ENCODE data around the gene FKBP1A. TPM values are rescaled to one million over a fixed set of nuclear protein-coding genes. Genes with fewer than 3 reads are reported as not detected.

The FKBP1A gene
- total RNA-seq, 1 donor from 2014 or later: 124 TPM

GRCh38 chr20:1364106-1364505 is 28.7 kb downstream of the FKBP1A start:
- Histone ChIP-seq H3K27ac (replicated peaks) (no peak overlapping the region), H3K36me3 (peaks cover 36% of the 10 kb centered on the region), H3K4me3 (no peak overlapping the region), H3K4me1 (peaks cover 9% of the 10 kb centered on the region), H3K9me3 (replicated peaks) (no peaks in the 10 kb centered on the region), H3K27me3 (ENCODE audit: low read depth) (no peaks in the 10 kb centered on the region)
- intact Hi-C loops (cut with micrococcal nuclease): no loop called here
- no peak for TF ChIP-seq CTCF (IDR thresholded peaks at IDR 0.05; ENCODE audit: borderline replicate concordance)
- no peak for DNase-seq

GRCh38 chr20:1363522-1363921 is 29.3 kb downstream of the FKBP1A start:
- Histone ChIP-seq H3K27ac (replicated peaks) (no peak overlapping the region), H3K27me3 (ENCODE audit: low read depth) (no peaks in the 10 kb centered on the region), H3K4me1 (peaks cover 6% of the 10 kb centered on the region), H3K9me3 (replicated peaks) (no peaks in the 10 kb centered on the region), H3K4me3 (no peak overlapping the region), H3K36me3 (peaks cover 35% of the 10 kb centered on the region)
- DNase-seq: no peak
- TF ChIP-seq CTCF (IDR thresholded peaks at IDR 0.05; ENCODE audit: borderline replicate concordance): no peak
- intact Hi-C loops (cut with micrococcal nuclease): no loop called here

GRCh38 chr20:1362484-1362883 is 30.4 kb downstream of the FKBP1A start:
- no peak for DNase-seq
- H3K4me1 ChIP-seq: peaks cover 6% of the 10 kb centered on the region
- no peaks in the 10 kb centered on the region for H3K9me3 ChIP-seq (replicated peaks)
- intact Hi-C loops (cut with micrococcal nuclease): no loop called here
- peaks cover 31% of the 10 kb centered on the region for H3K36me3 ChIP-seq
- H3K4me3 ChIP-seq: no peak overlapping the region
- no peak overlapping the region for H3K27ac ChIP-seq (replicated peaks)
- no peak for TF ChIP-seq CTCF (IDR thresholded peaks at IDR 0.05; ENCODE audit: borderline replicate concordance)
- H3K27me3 ChIP-seq (ENCODE audit: low read depth): no peaks in the 10 kb centered on the region

GRCh38 chr20:1360094-1360846 is 32.6 kb downstream of the FKBP1A start:
- Histone ChIP-seq H3K36me3 (peaks cover 39% of the 10 kb centered on the region), H3K9me3 (replicated peaks) (no peaks in the 10 kb centered on the region), H3K27ac (replicated peaks) (no peak overlapping the region), H3K4me1 (peaks cover 6% of the 10 kb centered on the region), H3K27me3 (ENCODE audit: low read depth) (no peaks in the 10 kb centered on the region), H3K4me3 (no peak overlapping the region)
- TF ChIP-seq CTCF (IDR thresholded peaks at IDR 0.05; ENCODE audit: borderline replicate concordance): no peak
- DNase-seq: no peak
- intact Hi-C loops (cut with micrococcal nuclease): no loop called here

- no peak for TF ChIP-seq CTCF (IDR thresholded peaks at IDR 0.05; ENCODE audit: borderline replicate concordance)
- intact Hi-C loops (cut with micrococcal nuclease): no loop called here
Measured at GRCh38 chr20:1357921-1358671, 34.8 kb downstream of the FKBP1A start.

More at GRCh38 chr20:1357921-1358671, 34.8 kb downstream of the FKBP1A start:
- peaks cover 52% of the 10 kb centered on the region for H3K36me3 ChIP-seq
- no peak overlapping the region for H3K27ac ChIP-seq (replicated peaks)
- no peaks in the 10 kb centered on the region for H3K9me3 ChIP-seq (replicated peaks)
- no peak for DNase-seq
- H3K4me1 ChIP-seq: no peaks in the 10 kb centered on the region
- H3K4me3 ChIP-seq: no peak overlapping the region
- no peaks in the 10 kb centered on the region for H3K27me3 ChIP-seq (ENCODE audit: low read depth)

Data from left ventricle myocardium inferior (tissue), 1 donor.